IMR-90 (cell line): ENCODE results near the gene LMAN2L. TPM values are rescaled to one million over a fixed set of nuclear protein-coding genes. Genes with fewer than 3 reads are reported as not detected.

ENCODE experiments used
- ATAC-seq: fragments of 200-7000 bp; cut with Tn5 transposase; 2 replicates; pipeline ENCODE4 v1.9.1; 2020; ENCODE audit warnings: low read depth, mild to moderate bottlenecking, moderate library complexity
- BruUV-seq: library from RNA; stranded (reverse); fragments of 400-500 nt; replicated peaks from 2 replicates; lab custom pipeline; 2021; lab: Mats Ljungman, UMichigan
- CTCF ChIA-PET: fragments of 300-600 bp; formaldehyde crosslinking; extraction: SDS; loops from one replicate; lab custom pipeline; 2021; ENCODE audit warnings: antibody characterized with exemption; lab: Yijun Ruan, JAX
- POLR2A ChIA-PET: fragments of 300-600 bp; sonication (Branson Sonifier 250); formaldehyde crosslinking; loops from one replicate; lab custom pipeline; 2022; ENCODE audit warnings: antibody characterized with exemption; ENCODE audit not compliant: unreplicated experiment; lab: Charles Lee
- DNase-seq: peaks from one replicate; pipeline ENCODE4 v3.0.0; 2013
- H2AFZ ChIP-seq: replicated peaks from 2 replicates; pipeline ENCODE3; 2013; ENCODE audit warnings: low read length, mild to moderate bottlenecking; ENCODE audit not compliant: poor library complexity
- H2AK5ac ChIP-seq: 2 replicates; pipeline ENCODE4 v1.6.1; 2013; ENCODE audit warnings: low read depth, low read length, inconsistent platforms
- H2AK9ac ChIP-seq: replicated peaks from 2 replicates; pipeline ENCODE3; 2013; ENCODE audit warnings: mild to moderate bottlenecking, low read depth, low read length, moderate library complexity; ENCODE audit not compliant: poor library complexity
- H2BK120ac ChIP-seq: 2 replicates; pipeline ENCODE4 v1.6.1; 2013; ENCODE audit warnings: low read depth, low read length, inconsistent platforms
- H2BK15ac ChIP-seq: 3 replicates; pipeline ENCODE4 v1.6.1; 2013; ENCODE audit warnings: low read depth, low read length, inconsistent platforms
- H2BK20ac ChIP-seq: 2 replicates; pipeline ENCODE4 v1.6.1; 2013; ENCODE audit warnings: low read depth, mild to moderate bottlenecking, inconsistent platforms, low read length, moderate library complexity
- H2BK5ac ChIP-seq: 2 replicates; pipeline ENCODE4 v1.6.1; 2013; ENCODE audit warnings: mild to moderate bottlenecking, low read depth, low read length, inconsistent platforms; ENCODE audit not compliant: poor library complexity, severe bottlenecking
- H3K14ac ChIP-seq: replicated peaks from 2 replicates; pipeline ENCODE4 v1.6.1; 2013; ENCODE audit warnings: low read depth, low read length, inconsistent platforms
- H3K18ac ChIP-seq: 2 replicates; pipeline ENCODE4 v1.6.1; 2013; ENCODE audit warnings: low read depth, low read length, control low read depth
- H3K23ac ChIP-seq: 2 replicates; pipeline ENCODE4 v1.6.1; 2013; ENCODE audit warnings: low read depth, low read length, inconsistent platforms
- H3K27ac ChIP-seq: 2 replicates; pipeline ENCODE4 v1.5.1; 2013; ENCODE audit warnings: mild to moderate bottlenecking, control low read depth, low read length; ENCODE audit not compliant: insufficient read depth
- H3K27me3 ChIP-seq: 2 replicates; pipeline ENCODE4 v1.6.1; 2013; ENCODE audit warnings: low read length; ENCODE audit not compliant: control insufficient read depth, insufficient read depth
- H3K36me3 ChIP-seq: 2 replicates; pipeline ENCODE4 v1.6.1; 2013; ENCODE audit warnings: low read length, mixed read lengths; ENCODE audit not compliant: control insufficient read depth, insufficient read depth
- H3K4ac ChIP-seq: 2 replicates; pipeline ENCODE4 v1.6.1; 2013; ENCODE audit warnings: low read depth, low read length, inconsistent platforms
- H3K4me1 ChIP-seq: 2 replicates; pipeline ENCODE4 v1.6.1; 2013; ENCODE audit warnings: low read length, mixed read lengths; ENCODE audit not compliant: control insufficient read depth, insufficient read depth
- H3K4me2 ChIP-seq: 2 replicates; pipeline ENCODE4 v1.6.1; 2013; ENCODE audit warnings: low read depth, mild to moderate bottlenecking, control low read depth, low read length, moderate library complexity
- H3K4me3 ChIP-seq: 2 replicates; pipeline ENCODE4 v1.5.1; 2013; ENCODE audit warnings: low read depth, mild to moderate bottlenecking, control low read depth, low read length, moderate library complexity; ENCODE audit not compliant: insufficient read depth
- H3K56ac ChIP-seq: 2 replicates; pipeline ENCODE4 v1.6.1; 2013; ENCODE audit warnings: low read length, inconsistent platforms; ENCODE audit not compliant: insufficient read depth; ENCODE audit errors: extremely low read depth
- H3K79me1 ChIP-seq, 2 experiments: 2 replicates each; pipeline ENCODE4 v1.6.1; 2013; ENCODE audit warnings: low read length in 2 of 2, inconsistent platforms in 1 of 2, low read depth in 1 of 2
- H3K9ac ChIP-seq: 2 replicates; pipeline ENCODE4 v1.6.1; 2013; ENCODE audit warnings: low read depth, low read length, control low read depth
- H3K9me1 ChIP-seq: 2 replicates; pipeline ENCODE4 v1.6.1; 2013; ENCODE audit warnings: low read length, inconsistent platforms; ENCODE audit not compliant: insufficient read depth
- H3K9me3 ChIP-seq: 2 replicates; pipeline ENCODE4 v1.6.1; 2013; ENCODE audit warnings: low read length; ENCODE audit not compliant: control insufficient read depth, insufficient read depth
- H4K20me1 ChIP-seq: 2 replicates; pipeline ENCODE4 v1.6.1; 2013; ENCODE audit warnings: low read length, inconsistent platforms; ENCODE audit not compliant: insufficient read depth
- H4K5ac ChIP-seq: 2 replicates; pipeline ENCODE4 v1.6.1; 2013; ENCODE audit warnings: mild to moderate bottlenecking, low read depth, low read length, control low read depth
- H4K8ac ChIP-seq, 2 experiments: 2 replicates each; pipeline ENCODE4 v1.6.1; 2013; ENCODE audit warnings: low read depth in 2 of 2, low read length in 2 of 2, control low read depth in 1 of 2, inconsistent platforms in 1 of 2
- H4K91ac ChIP-seq: 2 replicates; pipeline ENCODE4 v1.6.1; 2013; ENCODE audit warnings: low read depth, low read length, inconsistent platforms; ENCODE audit not compliant: insufficient read depth
- BHLHE40 ChIP-seq: fragments of 150-350 bp; IDR thresholded peaks from 2 replicates; pipeline ENCODE4 v1.6.1; 2016; ENCODE audit warnings: mild to moderate bottlenecking, low read depth, low read length
- CEBPB ChIP-seq: IDR thresholded peaks from 2 replicates; pipeline ENCODE4 v1.6.1; 2012; ENCODE audit warnings: low read depth, low read length, improper control_type of control experiment
- CHD1 ChIP-seq: IDR thresholded peaks from 2 replicates; pipeline ENCODE4 v1.6.1; 2012; ENCODE audit warnings: low read depth, low read length, improper control_type of control experiment
- CTCF ChIP-seq: conservative IDR thresholded peaks from 2 replicates; pipeline ENCODE4 v1.5.1; 2012; ENCODE audit warnings: mild to moderate bottlenecking, low read depth, low read length, improper control_type of control experiment
- ELK1 ChIP-seq: fragments of 150-350 bp; IDR thresholded peaks from 2 replicates; pipeline ENCODE4 v1.6.1; 2016; ENCODE audit warnings: low read depth, mild to moderate bottlenecking, low read length, moderate library complexity, borderline replicate concordance
- FOS ChIP-seq: fragments of 150-350 bp; IDR thresholded peaks from 2 replicates; pipeline ENCODE4 v1.6.1; 2016; ENCODE audit warnings: low read depth, low read length
- MAFK ChIP-seq: IDR thresholded peaks from 2 replicates; pipeline ENCODE4 v1.6.1; 2012; ENCODE audit warnings: low read depth, low read length, improper control_type of control experiment
- MAZ ChIP-seq: IDR thresholded peaks from 2 replicates; pipeline ENCODE4 v1.6.1; 2012; ENCODE audit warnings: low read depth, mild to moderate bottlenecking, low read length, improper control_type of control experiment, moderate library complexity, borderline replicate concordance
- MXI1 ChIP-seq: IDR thresholded peaks from 2 replicates; pipeline ENCODE4 v1.6.1; 2012; ENCODE audit warnings: low read depth, mild to moderate bottlenecking, low read length, moderate library complexity, borderline replicate concordance
- NFE2L2 ChIP-seq: fragments of 150-350 bp; IDR thresholded peaks from 2 replicates; pipeline ENCODE4 v1.6.1; 2016; ENCODE audit warnings: low read depth, mild to moderate bottlenecking, low read length
- POLR2A ChIP-seq: IDR thresholded peaks from 2 replicates; pipeline ENCODE4 v1.6.1; 2012; ENCODE audit warnings: mild to moderate bottlenecking, low read depth, low read length
- RAD21 ChIP-seq: IDR thresholded peaks from 2 replicates; pipeline ENCODE4 v1.6.1; 2012; ENCODE audit warnings: low read length, improper control_type of control experiment
- RCOR1 ChIP-seq: IDR thresholded peaks from 2 replicates; pipeline ENCODE4 v1.6.1; 2012; ENCODE audit warnings: mild to moderate bottlenecking, low read length, improper control_type of control experiment; ENCODE audit not compliant: insufficient replicate concordance
- RFX5 ChIP-seq: IDR thresholded peaks from 2 replicates; pipeline ENCODE4 v1.8.0; 2012; ENCODE audit warnings: low read depth, mild to moderate bottlenecking, low read length, moderate library complexity
- SMC3 ChIP-seq: fragments of 150-350 bp; IDR thresholded peaks from 2 replicates; pipeline ENCODE4 v1.6.1; 2016; ENCODE audit warnings: low read depth, mild to moderate bottlenecking, antibody characterized with exemption, low read length, moderate library complexity
- USF2 ChIP-seq: fragments of 150-350 bp; IDR thresholded peaks from 2 replicates; pipeline ENCODE4 v1.6.1; 2017; ENCODE audit warnings: mild to moderate bottlenecking, antibody characterized with exemption, low read length, low read depth
- WGBS, 2 experiments: methylation state at CpG; one replicate each; pipeline versions ENCODE4 v1.1.5 to v1.1.7; 2013; ENCODE audit warnings: missing lambda C conversion rate in 2 of 2; ENCODE audit not compliant: insufficient read length in 1 of 2; ENCODE audit errors: extremely low coverage in 2 of 2; 5-methylcytosine and 5-hydroxymethylcytosine counted together
- dilution Hi-C: fragments of 300-500 bp; cut with HindIII; formaldehyde crosslinking; loops from one replicate; pipeline ENCODE4 v1.14.3; 2018; ENCODE audit warnings: low sequenced_read_pairs; ENCODE audit not compliant: unreplicated experiment
- in situ Hi-C: fragments of 300-500 bp; cut with MboI; formaldehyde crosslinking; loops from 3 replicates; pipeline ENCODE4 v1.14.3; 2019; ENCODE audit warnings: low sequenced_read_pairs, inconsistent platforms, mixed read lengths
- intact Hi-C: fragments of 100-400 bp; cut with micrococcal nuclease; formaldehyde crosslinking; loops from 2 replicates; pipeline ENCODE4 v1.10.0; 2022
- polyA plus RNA-seq, 3 experiments: library from polyadenylated mRNA; depleted of rRNA; stranded (reverse); fragments of >200 nt; gene quantifications; 2 replicates each; pipeline ENCODE4 v1.2.3, GENCODE V29; 2012; ENCODE audit warnings: low replicate concordance in 1 of 3
- total RNA-seq: library from RNA; depleted of rRNA; stranded (reverse); fragments of >200 nt; gene quantifications from 2 replicates; pipeline ENCODE4 v1.2.3, GENCODE V29; 2012

LMAN2L gene
- total and polyA plus RNA-seq, 2 of the 4 experiments (the other 2 are of a cell fraction): 22.5 to 22.9 TPM

- H3K79me1 ChIP-seq: 0 out of 4 replicates have a peak, but pooled peaks cover 0 to 5% of the 10 kb centered on the region in 2 experiments
- H3K27ac ChIP-seq: no peak overlapping the region
- H2BK120ac ChIP-seq: no peak overlapping the region
- CTCF ChIA-PET: no interaction called here
- intact Hi-C loops: no loop called here
- no peak overlapping the region for H3K23ac ChIP-seq
- H4K91ac ChIP-seq: peak overlapping the region; percentile 39
- ATAC-seq (no peak), DNase-seq (no peak)
- no peak overlapping the region for H3K4me3 ChIP-seq
- no peaks in the 10 kb centered on the region for H3K9me3 ChIP-seq
- H3K4me2 ChIP-seq: no peak overlapping the region
- no peak overlapping the region for H4K8ac ChIP-seq
- no peak overlapping the region for H4K5ac ChIP-seq
- no peaks in the 10 kb centered on the region for H4K20me1 ChIP-seq
- H3K36me3 ChIP-seq: no peaks in the 10 kb centered on the region
- peak overlapping the region; percentile 25 for H2AK9ac ChIP-seq
- H3K4ac ChIP-seq: peak overlapping the region; percentile 40; the same call in 1 of the 2 replicates
- H2BK5ac ChIP-seq: no peak overlapping the region
- dilution Hi-C loops: no loop called here
- WGBS, 2 experiments: 80% methylated on average over 1 of the region's 5 CpGs; no CpG with 5 or more reads in 1 of the 2 experiments
- no peaks in the 10 kb centered on the region for H3K27me3 ChIP-seq
- H2AK5ac ChIP-seq: peak overlapping the region; percentile 75; the same call in 1 of the 2 replicates
- peaks cover 7% of the 10 kb centered on the region for H3K9me1 ChIP-seq
- H2BK20ac ChIP-seq: no peak overlapping the region
- in situ Hi-C loops: no loop called here
- H3K9ac ChIP-seq: no peak overlapping the region
- no peak overlapping the region for H3K18ac ChIP-seq
- POLR2A ChIA-PET: interaction anchor here (0.6 kb wide), 1 partner anchor 29 kb away, joined by 4 read pairs; no protein-coding TSS in a partner anchor
- peaks cover 4% of the 10 kb centered on the region for H3K4me1 ChIP-seq
- H3K14ac ChIP-seq: peak overlapping the region; percentile 75; the same call in 1 of the 2 replicates
- no TSS peak for BruUV-seq
- H2BK15ac ChIP-seq: no peak overlapping the region
- H2AFZ ChIP-seq: no peak overlapping the region
- no peak overlapping the region for H3K56ac ChIP-seq
- no peak for TF ChIP-seq CTCF
- TF ChIP-seq MXI1: no peak
- no peak for TF ChIP-seq BHLHE40
- TF ChIP-seq POLR2A: no peak
- no peak for TF ChIP-seq CHD1
- TF ChIP-seq SMC3: no peak
- no peak for TF ChIP-seq NFE2L2
- no peak for TF ChIP-seq CEBPB
- TF ChIP-seq MAZ: no peak
- no peak for TF ChIP-seq RAD21
- no peak for TF ChIP-seq MAFK
- TF ChIP-seq USF2: no peak
- TF ChIP-seq RFX5: no peak
- no peak for TF ChIP-seq ELK1
- no peak for TF ChIP-seq FOS
- no peak for TF ChIP-seq RCOR1
Observed at GRCh38 chr2:96663177-96663576, 76.7 kb downstream of the LMAN2L start.
